ENCODE measurements around the gene UBE2E1. TPM values are rescaled to one million over a fixed set of nuclear protein-coding genes. Genes with fewer than 3 reads are reported as not detected.

Gene UBE2E1
- total and polyA plus RNA-seq, 2 of the 4 experiments (the other 2 are of a cell fraction) = 54.1 to 91.6 TPM

DNA sequence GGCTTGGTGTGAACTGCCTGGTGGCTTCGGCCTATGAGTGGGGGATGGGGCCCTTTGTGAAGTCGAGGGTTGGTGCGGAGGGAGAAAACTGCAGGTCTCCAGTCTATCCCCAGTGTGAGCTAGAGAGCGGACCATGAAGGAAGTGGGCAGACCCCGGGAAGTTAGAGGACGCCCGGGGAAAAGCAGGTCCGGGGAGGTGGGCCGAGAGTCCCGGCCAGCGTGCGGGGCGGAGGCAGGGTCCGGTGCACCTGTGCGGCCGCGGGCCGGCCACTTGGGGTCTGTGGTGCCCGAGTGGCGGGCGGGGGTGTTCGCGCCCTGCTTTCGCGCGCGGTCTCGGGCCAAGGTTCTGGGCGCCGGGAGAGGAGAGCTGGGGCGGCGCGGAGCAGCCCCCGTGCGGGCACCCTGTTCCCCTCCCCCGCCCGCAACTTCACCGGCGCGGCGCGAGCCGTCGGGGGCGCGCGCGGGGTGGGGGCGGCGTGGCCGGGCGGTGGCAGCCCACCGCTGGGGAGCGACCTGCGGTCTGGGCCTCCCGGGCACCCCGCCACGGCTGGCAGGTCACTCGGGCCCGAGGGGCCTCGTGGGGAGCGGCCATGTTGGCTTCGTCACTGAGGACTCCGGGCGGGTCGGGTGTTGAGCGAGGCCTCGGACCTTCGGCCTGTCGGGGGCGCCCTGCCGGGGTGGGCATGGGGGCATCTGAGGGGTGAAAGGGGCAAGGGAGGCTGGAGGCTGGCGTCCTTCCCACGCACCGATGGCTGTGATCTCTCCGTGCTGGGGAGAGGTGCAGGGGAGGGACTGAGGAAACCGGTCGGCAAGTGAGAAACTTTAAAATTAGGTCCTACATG is 4.8 kb downstream of the UBE2E1 start:
- Histone ChIP-seq H4K8ac (ENCODE audit: low read depth in 2 of 2, low read length in 2 of 2) (peak overlapping the region; percentile 53 to 83), H2AK5ac (ENCODE audit: low read depth, low read length) (peak overlapping the region; percentile 48; the same call in 1 of the 2 replicates), H3K4me2 (ENCODE audit: low read depth, low read length) (peak overlapping the region; percentile 94), H2BK15ac (ENCODE audit: low read depth, low read length) (no peak overlapping the region), H3K9me3 (ENCODE audit: control insufficient read depth, insufficient read depth, low read length) (no peaks in the 10 kb centered on the region), H4K20me1 (ENCODE audit: insufficient read depth, low read length) (peaks cover 29% of the 10 kb centered on the region; the same call in 1 of the 2 replicates), H2AFZ (replicated peaks; ENCODE audit: low read length, poor library complexity) (peak overlapping the region; percentile 27), H4K5ac (ENCODE audit: low read depth, low read length) (no peak overlapping the region; the same call in none of the 2 replicates), H4K91ac (ENCODE audit: insufficient read depth, low read depth, low read length) (no peak overlapping the region), H2AK9ac (replicated peaks; ENCODE audit: low read depth, low read length, poor library complexity) (peak overlapping the region; percentile 62), H3K23ac (ENCODE audit: low read depth, low read length) (peak overlapping the region; percentile 93), H3K14ac (replicated peaks; ENCODE audit: low read depth, low read length) (peak overlapping the region; percentile 84), H3K18ac (ENCODE audit: low read depth, low read length) (no peak overlapping the region), H2BK120ac (ENCODE audit: low read depth, low read length) (peak overlapping the region; percentile 2; the same call in 1 of the 2 replicates), H3K36me3 (ENCODE audit: control insufficient read depth, insufficient read depth, low read length) (peaks cover 7% of the 10 kb centered on the region), H3K4ac (ENCODE audit: low read depth, low read length) (peak overlapping the region; percentile 50; the same call in 1 of the 2 replicates), H3K9ac (ENCODE audit: low read depth, low read length) (peak overlapping the region; percentile 12), H3K79me1 (ENCODE audit: low read depth in 1 of 2, low read length in 2 of 2) (peaks cover 24 to 62% of the 10 kb centered on the region in 2 experiments), H3K9me1 (ENCODE audit: insufficient read depth, low read length) (peaks cover 3% of the 10 kb centered on the region), H3K4me1 (ENCODE audit: control insufficient read depth, insufficient read depth, low read length) (peaks cover 2% of the 10 kb centered on the region), H3K56ac (ENCODE audit: extremely low read depth, insufficient read depth, low read length) (no peak overlapping the region), H3K27ac (ENCODE audit: insufficient read depth, low read length) (peak overlapping the region; percentile 51; the same call in 1 of the 2 replicates), H3K27me3 (ENCODE audit: control insufficient read depth, insufficient read depth, low read length) (no peaks in the 10 kb centered on the region), H3K4me3 (ENCODE audit: insufficient read depth, low read depth, low read length) (peak overlapping the region; percentile 50), H2BK5ac (ENCODE audit: low read depth, low read length, poor library complexity, severe bottlenecking) (no peak overlapping the region), H2BK20ac (ENCODE audit: low read depth, low read length) (no peak overlapping the region)
- POLR2A ChIA-PET (ENCODE audit: unreplicated experiment) = no interaction called here
- WGBS, 2 experiments (ENCODE audit: extremely low coverage in 2 of 2, insufficient read length in 1 of 2) = 6% methylated on average over 37 of the region's 78 CpGs; no CpG with 5 or more reads in 1 of the 2 experiments
- CTCF ChIA-PET = no interaction called here
- TF ChIP-seq, protein P1, sequence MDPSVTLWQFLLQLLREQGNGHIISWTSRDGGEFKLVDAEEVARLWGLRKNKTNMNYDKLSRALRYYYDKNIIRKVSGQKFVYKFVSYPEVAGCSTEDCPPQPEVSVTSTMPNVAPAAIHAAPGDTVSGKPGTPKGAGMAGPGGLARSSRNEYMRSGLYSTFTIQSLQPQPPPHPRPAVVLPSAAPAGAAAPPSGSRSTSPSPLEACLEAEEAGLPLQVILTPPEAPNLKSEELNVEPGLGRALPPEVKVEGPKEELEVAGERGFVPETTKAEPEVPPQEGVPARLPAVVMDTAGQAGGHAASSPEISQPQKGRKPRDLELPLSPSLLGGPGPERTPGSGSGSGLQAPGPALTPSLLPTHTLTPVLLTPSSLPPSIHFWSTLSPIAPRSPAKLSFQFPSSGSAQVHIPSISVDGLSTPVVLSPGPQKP (IDR thresholded peaks at IDR 0.05; ENCODE audit: borderline replicate concordance, low read depth, low read length) = no peak
- TF ChIP-seq, protein P2, sequence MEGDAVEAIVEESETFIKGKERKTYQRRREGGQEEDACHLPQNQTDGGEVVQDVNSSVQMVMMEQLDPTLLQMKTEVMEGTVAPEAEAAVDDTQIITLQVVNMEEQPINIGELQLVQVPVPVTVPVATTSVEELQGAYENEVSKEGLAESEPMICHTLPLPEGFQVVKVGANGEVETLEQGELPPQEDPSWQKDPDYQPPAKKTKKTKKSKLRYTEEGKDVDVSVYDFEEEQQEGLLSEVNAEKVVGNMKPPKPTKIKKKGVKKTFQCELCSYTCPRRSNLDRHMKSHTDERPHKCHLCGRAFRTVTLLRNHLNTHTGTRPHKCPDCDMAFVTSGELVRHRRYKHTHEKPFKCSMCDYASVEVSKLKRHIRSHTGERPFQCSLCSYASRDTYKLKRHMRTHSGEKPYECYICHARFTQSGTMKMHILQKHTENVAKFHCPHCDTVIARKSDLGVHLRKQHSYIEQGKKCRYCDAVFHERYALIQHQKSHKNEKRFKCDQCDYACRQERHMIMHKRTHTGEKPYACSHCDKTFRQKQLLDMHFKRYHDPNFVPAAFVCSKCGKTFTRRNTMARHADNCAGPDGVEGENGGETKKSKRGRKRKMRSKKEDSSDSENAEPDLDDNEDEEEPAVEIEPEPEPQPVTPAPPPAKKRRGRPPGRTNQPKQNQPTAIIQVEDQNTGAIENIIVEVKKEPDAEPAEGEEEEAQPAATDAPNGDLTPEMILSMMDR (conservative IDR thresholded peaks at IDR 0.05; ENCODE audit: low read depth, low read length) = peak; percentile 17; the same call in 1 of the 2 replicates
- TF ChIP-seq MXI1 (IDR thresholded peaks at IDR 0.05; ENCODE audit: borderline replicate concordance, low read depth, low read length) = peak; percentile 41; the same call in 1 of the 2 replicates
- in situ Hi-C loops (cut with MboI; ENCODE audit: low sequenced_read_pairs) = no loop called here
- BruUV-seq (replicated peaks) = no TSS peak
- DNase-seq = no peak
- dilution Hi-C loops (cut with HindIII; ENCODE audit: low sequenced_read_pairs, unreplicated experiment) = no loop called here
- ATAC-seq (ENCODE audit: low read depth) = peak; percentile 59
- intact Hi-C loops (cut with micrococcal nuclease) = no loop called here
